HCT116 (cell line): ENCODE measurements around the gene ZNF208. TPM values are rescaled to one million over a fixed set of nuclear protein-coding genes. Genes with fewer than 3 reads are reported as not detected.

Experiments used
- ATAC-seq: fragments of 200-7000 bp; cut with Tn5 transposase; 2 replicates; pipeline ENCODE4 v1.9.1; 2020; ENCODE audit warnings: mild to moderate bottlenecking, moderate library complexity
- BruUV-seq: library from RNA; stranded (reverse); fragments of 400-500 nt; replicated peaks from 2 replicates; lab custom pipeline; 2021; lab: Mats Ljungman, UMichigan
- CTCF ChIA-PET: fragments of 300-600 bp; sonication (Branson Sonifier 250); formaldehyde crosslinking; loops from one replicate; lab custom pipeline; 2021; ENCODE audit warnings: antibody characterized with exemption; lab: Charles Lee
- POLR2A ChIA-PET: fragments of 300-600, 350-600 bp; sonication (Branson Sonifier 250); formaldehyde crosslinking; loops from one replicate; lab custom pipeline; 2021; ENCODE audit warnings: antibody characterized with exemption; lab: Charles Lee
- RAD21 ChIA-PET, 2 experiments: fragments of 300-600 bp; sonication (Branson Sonifier 250); formaldehyde crosslinking; loops; one replicate each; lab custom pipeline; 2023; ENCODE audit warnings: low total read pairs in 2 of 2; ENCODE audit not compliant: uncharacterized antibody in 2 of 2, unreplicated experiment in 2 of 2, low non-redundant PET in 1 of 2; lab: Charles Lee
- DNase-seq: peaks from one replicate; pipeline ENCODE4 v3.0.0-alpha.2; 2010; ENCODE audit warnings: low read depth, low spot score
- H2AFZ ChIP-seq: fragments of 200-600 bp; shearing (Covaris generic), sonication (generic); 2 replicates; pipeline ENCODE4 v1.6.1; 2017; ENCODE audit warnings: low read depth, mixed run types, mixed read lengths, antibody characterized with exemption, low read length; ENCODE audit not compliant: poor library complexity, severe bottlenecking
- H3K27ac ChIP-seq: 2 replicates; pipeline ENCODE4 v1.5.1; 2012; ENCODE audit warnings: low read depth, low read length
- H3K27me3 ChIP-seq: fragments of 200-600 bp; sonication (generic); 2 replicates; pipeline ENCODE4 v1.6.1; 2016; ENCODE audit warnings: mixed run types, low read length, mixed read lengths; ENCODE audit not compliant: insufficient read depth
- H3K36me3 ChIP-seq, 2 experiments: fragments of 200-500 bp in 1 of 2; fragments of 200-600 bp in 1 of 2; sonication (Bioruptor generic) in 1 of 2; sonication (generic) in 1 of 2; 2 replicates each; pipeline versions ENCODE4 v1.5.1 to v1.6.1; 2014 to 2016; ENCODE audit warnings: low read length in 2 of 2, inconsistent platforms in 1 of 2, mixed read lengths in 1 of 2, mixed run types in 1 of 2; ENCODE audit not compliant: insufficient read depth in 2 of 2, control insufficient read depth in 1 of 2
- H3K4me1 ChIP-seq, 2 experiments: fragments of 200-600 bp in 1 of 2; sonication (generic) in 1 of 2; 2 replicates each; pipeline versions ENCODE4 v1.5.1 to v1.6.1; 2012 to 2017; ENCODE audit warnings: low read length in 2 of 2, inconsistent platforms in 1 of 2, mild to moderate bottlenecking in 1 of 2, mixed read lengths in 1 of 2, mixed run types in 1 of 2, moderate library complexity in 1 of 2; ENCODE audit not compliant: insufficient read depth in 2 of 2, control insufficient read depth in 1 of 2
- H3K4me2 ChIP-seq: fragments of 200-600 bp; sonication (generic); 2 replicates; pipeline ENCODE4 v1.6.1; 2017; ENCODE audit warnings: mixed run types, low read length, mixed read lengths
- H3K4me3 ChIP-seq, 2 experiments: fragments of 200-600 bp in 1 of 2; sonication (generic) in 1 of 2; replicated peaks in 1 of 2; 2 replicates each; pipeline ENCODE4 v1.5.1; 2011 to 2016; ENCODE audit warnings: low read length in 2 of 2, control low read depth in 1 of 2, low read depth in 1 of 2, mild to moderate bottlenecking in 1 of 2, mixed read lengths in 1 of 2, mixed run types in 1 of 2
- H3K79me2 ChIP-seq: fragments of 200-600 bp; sonication (generic); 2 replicates; pipeline ENCODE4 v1.6.1; 2017; ENCODE audit warnings: mild to moderate bottlenecking, mixed run types, low read length, moderate library complexity, mixed read lengths; ENCODE audit not compliant: insufficient read depth
- H3K9ac ChIP-seq: fragments of 200-600 bp; sonication (generic); 2 replicates; pipeline ENCODE4 v1.6.1; 2016; ENCODE audit warnings: low read length, mixed read lengths
- H3K9me2 ChIP-seq: fragments of 200-600 bp; sonication (generic), shearing (Covaris generic); 2 replicates; pipeline ENCODE4 v1.6.1; 2017; ENCODE audit warnings: mixed run types, mild to moderate bottlenecking, moderate library complexity; ENCODE audit not compliant: insufficient read depth
- H3K9me3 ChIP-seq, 2 experiments: fragments of 200-500 bp in 1 of 2; fragments of 200-600 bp in 1 of 2; sonication (Bioruptor generic) in 1 of 2; sonication (generic) in 1 of 2; 2 replicates each; pipeline ENCODE4 v1.6.1; 2014 to 2017; ENCODE audit warnings: low read length in 2 of 2, mixed read lengths in 2 of 2, inconsistent platforms in 1 of 2, low read depth in 1 of 2, mild to moderate bottlenecking in 1 of 2, mixed run types in 1 of 2, moderate library complexity in 1 of 2; ENCODE audit not compliant: control insufficient read depth in 1 of 2, insufficient read depth in 1 of 2
- H4K20me1 ChIP-seq: fragments of 200-600 bp; sonication (generic), shearing (Covaris generic); 2 replicates; pipeline ENCODE4 v1.6.1; 2017; ENCODE audit warnings: mixed run types, mild to moderate bottlenecking, moderate library complexity; ENCODE audit not compliant: insufficient read depth
- CBX3 ChIP-seq: IDR thresholded peaks from 2 replicates; pipeline ENCODE4 v1.6.1; 2012; ENCODE audit warnings: low read depth
- CEBPB ChIP-seq: IDR thresholded peaks from 2 replicates; pipeline ENCODE4 v1.6.1; 2012; ENCODE audit warnings: low read depth
- CTCF ChIP-seq, 3 experiments: fragments of 200-600 bp in 1 of 3; sonication (generic) in 1 of 3; IDR thresholded peaks in 2 of 3; conservative IDR thresholded peaks in 1 of 3; 2 replicates each; pipeline ENCODE4 v1.5.1; 2012 to 2017; ENCODE audit warnings: low read depth in 2 of 3, low read length in 2 of 3, antibody characterized with exemption in 1 of 3, borderline replicate concordance in 1 of 3, control low read depth in 1 of 3, mild to moderate bottlenecking in 1 of 3, mixed read lengths in 1 of 3, mixed run types in 1 of 3, moderate library complexity in 1 of 3; ENCODE audit not compliant: insufficient read depth in 1 of 3
- ELF1 ChIP-seq: IDR thresholded peaks from 2 replicates; pipeline ENCODE4 v1.6.1; 2012; ENCODE audit warnings: low read depth, borderline replicate concordance
- EZH2 ChIP-seq: fragments of 200-600 bp; sonication (generic); IDR thresholded peaks from 2 replicates; pipeline ENCODE4 v1.6.1; 2017; ENCODE audit warnings: antibody characterized with exemption, mixed run types
- EZH2phosphoT487 ChIP-seq: fragments of 200-600 bp; IDR thresholded peaks from 2 replicates; pipeline ENCODE4 v1.6.1; 2018; ENCODE audit warnings: antibody characterized with exemption, borderline replicate concordance
- JUND ChIP-seq: IDR thresholded peaks from 2 replicates; pipeline ENCODE4 v1.6.1; 2012
- MAX ChIP-seq: IDR thresholded peaks from 2 replicates; pipeline ENCODE4 v1.6.1; 2012
- POLR2A ChIP-seq: IDR thresholded peaks from 2 replicates; pipeline ENCODE4 v1.7.0; 2011; ENCODE audit warnings: borderline replicate concordance; ENCODE audit not compliant: insufficient read depth, insufficient read length; ENCODE audit errors: extremely low read depth
- POLR2AphosphoS5 ChIP-seq: IDR thresholded peaks from 2 replicates; pipeline ENCODE4 v1.6.1; 2011; ENCODE audit warnings: mild to moderate bottlenecking, low read depth, low read length, moderate library complexity
- RAD21 ChIP-seq: IDR thresholded peaks from 2 replicates; pipeline ENCODE4 v1.6.1; 2012; ENCODE audit warnings: low read depth, mild to moderate bottlenecking
- REST ChIP-seq: IDR thresholded peaks from 2 replicates; pipeline ENCODE4 v1.6.1; 2012; ENCODE audit warnings: low read depth
- SRF ChIP-seq: IDR thresholded peaks from 2 replicates; pipeline ENCODE4 v1.6.1; 2012; ENCODE audit warnings: low read depth
- ZFX ChIP-seq: fragments of 450-650 bp; IDR thresholded peaks from 2 replicates; pipeline ENCODE4 v1.6.1; 2017
- intact Hi-C: fragments of 100-400 bp; cut with micrococcal nuclease; formaldehyde crosslinking; loops from 2 replicates; pipeline ENCODE4 v1.10.0; 2022
- total RNA-seq: library from RNA; stranded (reverse); gene quantifications from one replicate; pipeline ENCODE4 v1.2.1, GENCODE V29; 2021; ENCODE audit not compliant: unreplicated experiment
- TF ChIP-seq, protein P1 (sequence below): IDR thresholded peaks from 2 replicates; pipeline ENCODE4 v1.6.1; 2011; ENCODE audit warnings: mild to moderate bottlenecking, low read length, moderate library complexity; ENCODE audit not compliant: insufficient replicate concordance; ENCODE audit errors: extremely low read depth

The ZNF208 gene
- total RNA-seq, 1 experiment from 2014 or later, result not detected

DNA sequence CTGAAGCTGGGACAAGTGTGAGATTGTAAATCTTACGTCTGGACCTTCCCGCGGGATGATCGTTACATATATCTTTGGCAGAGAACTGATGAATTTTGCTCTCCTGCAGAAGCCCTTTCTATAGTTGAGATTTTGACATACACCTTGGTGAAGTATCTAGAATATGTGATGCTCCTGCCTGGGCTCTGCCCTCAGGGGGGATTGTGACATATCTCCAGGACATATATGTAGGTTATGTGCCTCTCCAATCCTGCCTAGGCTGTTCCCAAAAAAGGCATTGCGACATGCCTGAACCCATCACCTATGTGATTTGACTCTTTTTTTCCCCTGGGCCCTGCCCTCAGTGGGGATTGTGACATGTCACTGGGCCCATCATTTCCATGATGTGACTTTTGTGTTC lies 76.6 kb downstream of the ZNF208 start:
- ChIA-PET RAD21 (no interaction called here), POLR2A (no interaction called here), CTCF (no interaction called here)
- H3K27ac ChIP-seq, result no peak overlapping the region
- peaks cover 3 to 25% of the 10 kb centered on the region in 2 experiments; a peak in 2 of 4 replicates for H3K9me3 ChIP-seq
- no peak overlapping the region for H2AFZ ChIP-seq
- H4K20me1 ChIP-seq, result no peaks in the 10 kb centered on the region
- ATAC-seq (no peak), DNase-seq (no peak)
- H3K4me2 ChIP-seq, result no peak overlapping the region
- no peak overlapping the region for H3K9ac ChIP-seq
- BruUV-seq, result no TSS peak
- no peak overlapping the region for H3K4me3 ChIP-seq
- H3K79me2 ChIP-seq, result no peaks in the 10 kb centered on the region
- intact Hi-C loops, result no loop called here
- H3K9me2 ChIP-seq, result no peaks in the 10 kb centered on the region
- H3K36me3 ChIP-seq, result no peaks in the 10 kb centered on the region
- H3K27me3 ChIP-seq, result no peaks in the 10 kb centered on the region
- TF ChIP-seq RAD21, result no peak
- no peak for TF ChIP-seq SRF
- no peak for TF ChIP-seq POLR2AphosphoS5
- TF ChIP-seq EZH2, result no peak
- no peak for TF ChIP-seq REST
- TF ChIP-seq, protein P1, sequence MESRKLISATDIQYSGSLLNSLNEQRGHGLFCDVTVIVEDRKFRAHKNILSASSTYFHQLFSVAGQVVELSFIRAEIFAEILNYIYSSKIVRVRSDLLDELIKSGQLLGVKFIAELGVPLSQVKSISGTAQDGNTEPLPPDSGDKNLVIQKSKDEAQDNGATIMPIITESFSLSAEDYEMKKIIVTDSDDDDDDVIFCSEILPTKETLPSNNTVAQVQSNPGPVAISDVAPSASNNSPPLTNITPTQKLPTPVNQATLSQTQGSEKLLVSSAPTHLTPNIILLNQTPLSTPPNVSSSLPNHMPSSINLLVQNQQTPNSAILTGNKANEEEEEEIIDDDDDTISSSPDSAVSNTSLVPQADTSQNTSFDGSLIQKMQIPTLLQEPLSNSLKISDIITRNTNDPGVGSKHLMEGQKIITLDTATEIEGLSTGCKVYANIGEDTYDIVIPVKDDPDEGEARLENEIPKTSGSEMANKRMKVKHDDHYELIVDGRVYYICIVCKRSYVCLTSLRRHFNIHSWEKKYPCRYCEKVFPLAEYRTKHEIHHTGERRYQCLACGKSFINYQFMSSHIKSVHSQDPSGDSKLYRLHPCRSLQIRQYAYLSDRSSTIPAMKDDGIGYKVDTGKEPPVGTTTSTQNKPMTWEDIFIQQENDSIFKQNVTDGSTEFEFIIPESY, result no peak
- TF ChIP-seq CEBPB, result no peak
- no peak for TF ChIP-seq POLR2A
- no peak for TF ChIP-seq CBX3
- TF ChIP-seq ELF1, result no peak
- no peak for TF ChIP-seq ZFX
- TF ChIP-seq CTCF (IDR thresholded peaks at IDR 0.05 in 2 of 3, conservative IDR thresholded peaks at IDR 0.05 in 1 of 3; ENCODE audit: borderline replicate concordance in 1 of 3, insufficient read depth in 1 of 3, low read depth in 2 of 3, low read length in 2 of 3), result no peak
- TF ChIP-seq EZH2phosphoT487, result no peak
- no peak for TF ChIP-seq JUND
- no peak for TF ChIP-seq MAX
- no peaks in the 10 kb centered on the region for H3K4me1 ChIP-seq
